GM23338 (cell line): ENCODE data around the gene MYO16.

Experiments
- EZH2 ChIP-seq: fragments of 200-600 bp; sonication (generic); IDR thresholded peaks from one replicate; pipeline ENCODE4 v1.8.0; 2017; ENCODE audit warnings: antibody characterized with exemption, mild to moderate bottlenecking, low read depth; ENCODE audit not compliant: unreplicated experiment
- JUNB ChIP-seq: IDR thresholded peaks from one replicate; pipeline ENCODE4 v1.6.1; 2016; ENCODE audit warnings: antibody characterized with exemption; ENCODE audit not compliant: unreplicated experiment
- TF ChIP-seq, protein P1 (sequence below), 2 experiments: fragments of 200-600 bp in 1 of 2; sonication (generic) in 1 of 2; conservative IDR thresholded peaks; 2 replicates each; pipeline versions ENCODE4 v1.5.1 to v1.6.1; 2016 to 2017; ENCODE audit warnings: antibody characterized with exemption in 2 of 2, low read depth in 2 of 2, mild to moderate bottlenecking in 2 of 2, moderate library complexity in 1 of 2
- TF ChIP-seq, protein P2 (sequence below): IDR thresholded peaks from one replicate; pipeline ENCODE4 v1.6.1; 2018; ENCODE audit warnings: antibody characterized with exemption; ENCODE audit not compliant: unreplicated experiment

DNA sequence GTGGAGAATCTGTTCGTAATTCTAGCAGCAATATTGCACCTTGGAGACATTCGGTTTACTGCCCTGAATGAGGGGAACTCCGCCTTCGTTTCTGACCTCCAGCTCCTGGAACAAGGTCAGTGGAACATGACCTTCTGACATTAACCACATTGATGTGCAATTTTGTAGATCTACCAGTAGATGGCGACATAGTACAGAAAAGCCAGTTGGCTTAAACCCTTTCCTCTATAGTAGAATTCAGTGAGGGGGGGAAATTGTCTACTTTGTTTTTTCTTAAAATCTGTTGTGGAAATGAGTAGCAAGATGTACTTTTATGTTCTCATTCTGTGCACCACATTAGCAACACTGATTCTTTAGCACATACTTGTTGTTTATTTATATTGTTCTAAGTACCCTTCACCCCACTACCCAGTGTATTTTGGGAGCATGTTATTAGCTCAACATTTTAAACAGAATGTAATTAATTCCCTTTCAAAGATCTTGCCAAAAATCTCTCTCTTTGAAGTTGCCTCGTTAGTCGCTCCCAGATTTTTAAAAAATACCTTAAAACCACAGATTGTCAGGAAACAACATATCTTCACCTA, 332.2 kb downstream of the MYO16 start:
- no peak for TF ChIP-seq EZH2
- TF ChIP-seq JUNB, result no peak
- TF ChIP-seq, protein P1, sequence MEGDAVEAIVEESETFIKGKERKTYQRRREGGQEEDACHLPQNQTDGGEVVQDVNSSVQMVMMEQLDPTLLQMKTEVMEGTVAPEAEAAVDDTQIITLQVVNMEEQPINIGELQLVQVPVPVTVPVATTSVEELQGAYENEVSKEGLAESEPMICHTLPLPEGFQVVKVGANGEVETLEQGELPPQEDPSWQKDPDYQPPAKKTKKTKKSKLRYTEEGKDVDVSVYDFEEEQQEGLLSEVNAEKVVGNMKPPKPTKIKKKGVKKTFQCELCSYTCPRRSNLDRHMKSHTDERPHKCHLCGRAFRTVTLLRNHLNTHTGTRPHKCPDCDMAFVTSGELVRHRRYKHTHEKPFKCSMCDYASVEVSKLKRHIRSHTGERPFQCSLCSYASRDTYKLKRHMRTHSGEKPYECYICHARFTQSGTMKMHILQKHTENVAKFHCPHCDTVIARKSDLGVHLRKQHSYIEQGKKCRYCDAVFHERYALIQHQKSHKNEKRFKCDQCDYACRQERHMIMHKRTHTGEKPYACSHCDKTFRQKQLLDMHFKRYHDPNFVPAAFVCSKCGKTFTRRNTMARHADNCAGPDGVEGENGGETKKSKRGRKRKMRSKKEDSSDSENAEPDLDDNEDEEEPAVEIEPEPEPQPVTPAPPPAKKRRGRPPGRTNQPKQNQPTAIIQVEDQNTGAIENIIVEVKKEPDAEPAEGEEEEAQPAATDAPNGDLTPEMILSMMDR (conservative IDR thresholded peaks at IDR 0.05; ENCODE audit: low read depth in 2 of 2), result peak; percentile 84 to 90
- TF ChIP-seq, protein P2, sequence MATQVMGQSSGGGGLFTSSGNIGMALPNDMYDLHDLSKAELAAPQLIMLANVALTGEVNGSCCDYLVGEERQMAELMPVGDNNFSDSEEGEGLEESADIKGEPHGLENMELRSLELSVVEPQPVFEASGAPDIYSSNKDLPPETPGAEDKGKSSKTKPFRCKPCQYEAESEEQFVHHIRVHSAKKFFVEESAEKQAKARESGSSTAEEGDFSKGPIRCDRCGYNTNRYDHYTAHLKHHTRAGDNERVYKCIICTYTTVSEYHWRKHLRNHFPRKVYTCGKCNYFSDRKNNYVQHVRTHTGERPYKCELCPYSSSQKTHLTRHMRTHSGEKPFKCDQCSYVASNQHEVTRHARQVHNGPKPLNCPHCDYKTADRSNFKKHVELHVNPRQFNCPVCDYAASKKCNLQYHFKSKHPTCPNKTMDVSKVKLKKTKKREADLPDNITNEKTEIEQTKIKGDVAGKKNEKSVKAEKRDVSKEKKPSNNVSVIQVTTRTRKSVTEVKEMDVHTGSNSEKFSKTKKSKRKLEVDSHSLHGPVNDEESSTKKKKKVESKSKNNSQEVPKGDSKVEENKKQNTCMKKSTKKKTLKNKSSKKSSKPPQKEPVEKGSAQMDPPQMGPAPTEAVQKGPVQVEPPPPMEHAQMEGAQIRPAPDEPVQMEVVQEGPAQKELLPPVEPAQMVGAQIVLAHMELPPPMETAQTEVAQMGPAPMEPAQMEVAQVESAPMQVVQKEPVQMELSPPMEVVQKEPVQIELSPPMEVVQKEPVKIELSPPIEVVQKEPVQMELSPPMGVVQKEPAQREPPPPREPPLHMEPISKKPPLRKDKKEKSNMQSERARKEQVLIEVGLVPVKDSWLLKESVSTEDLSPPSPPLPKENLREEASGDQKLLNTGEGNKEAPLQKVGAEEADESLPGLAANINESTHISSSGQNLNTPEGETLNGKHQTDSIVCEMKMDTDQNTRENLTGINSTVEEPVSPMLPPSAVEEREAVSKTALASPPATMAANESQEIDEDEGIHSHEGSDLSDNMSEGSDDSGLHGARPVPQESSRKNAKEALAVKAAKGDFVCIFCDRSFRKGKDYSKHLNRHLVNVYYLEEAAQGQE, result no peak
